Fibroblast of the aortic adventitia (primary cell): ENCODE results near the gene PAX5. TPM values are rescaled to one million over a fixed set of nuclear protein-coding genes. Genes with fewer than 3 reads are reported as not detected.
"Not testable (repeated sequence)": the region's sequence is repeated elsewhere in the genome, so short reads cannot be mapped to it uniquely, and the experiment has no call there.

Experiments
- DNase-seq: peaks from one replicate; pipeline ENCODE4 v3.0.0-alpha.2; 2010; ENCODE audit warnings: low read depth
- H3K4me3 ChIP-seq: 2 replicates; pipeline ENCODE4 v1.5.1; 2011; ENCODE audit warnings: low read depth, mild to moderate bottlenecking, control low read depth, low read length, moderate library complexity
- CTCF ChIP-seq: IDR thresholded peaks from 2 replicates; pipeline ENCODE4 v1.5.1; 2011; ENCODE audit warnings: mild to moderate bottlenecking, low read length, control low read depth, inconsistent platforms; ENCODE audit not compliant: insufficient read depth
- total RNA-seq: library from RNA; depleted of rRNA; stranded (reverse); fragments of >200 nt; gene quantifications from 2 replicates; pipeline ENCODE4 v1.2.3, GENCODE V29; 2012; ENCODE audit warnings: low replicate concordance

PAX5 gene
- not detected in 2 replicates for total RNA-seq

- no peak for TF ChIP-seq CTCF
- DNase-seq = no peak
- H3K4me3 ChIP-seq = no peak within 1 kb of the TSS
These were observed at the start of gene PAX5 for GRCh38 chr9:37033682-37034304. TSS of gene PAX5 (minus strand) at chr9:37034268. CDS start at chr9:37034031, 237 bp downstream.

GRCh38 chr9:37083654-37084053 is 49.6 kb upstream of the PAX5 start:
- no peak for DNase-seq
- TF ChIP-seq CTCF = no peak
- no peak overlapping the region for H3K4me3 ChIP-seq

- no peak for TF ChIP-seq CTCF
- DNase-seq = peak; percentile 35
- H3K4me3 ChIP-seq = no peak overlapping the region
These were observed 48.2 kb upstream of the PAX5 start for GRCh38 chr9:37082214-37082765.

GRCh38 chr9:37081507-37081906 is 47.4 kb upstream of the PAX5 start:
- not testable (repeated sequence) for DNase-seq, H3K4me3 ChIP-seq

GRCh38 chr9:37080165-37080628 is 46.1 kb upstream of the PAX5 start:
- DNase-seq = peak; percentile 31
- H3K4me3 ChIP-seq = peak overlapping the region; percentile 91

- peak; percentile 1 for TF ChIP-seq CTCF
- peak overlapping the region; percentile 91 for H3K4me3 ChIP-seq
- DNase-seq = peak; percentile 93
These were observed 45.5 kb upstream of the PAX5 start for GRCh38 chr9:37079370-37080164.

GRCh38 chr9:37074790-37075189 is 40.7 kb upstream of the PAX5 start:
- not testable (repeated sequence) for H3K4me3 ChIP-seq, DNase-seq

GRCh38 chr9:37066139-37066725 is 32.2 kb upstream of the PAX5 start:
- no peak for TF ChIP-seq CTCF
- H3K4me3 ChIP-seq = no peak overlapping the region
- no peak for DNase-seq
